GM12878 (cell line): ENCODE data around the gene OLFML2A. TPM values are rescaled to one million over a fixed set of nuclear protein-coding genes. Genes with fewer than 3 reads are reported as not detected.

ENCODE experiments used
- ATAC-seq: fragments of 200-7000 bp; cut with Tn5 transposase; 3 replicates; pipeline ENCODE4 v1.9.1; 2020; ENCODE audit warnings: mild to moderate bottlenecking, moderate library complexity
- BruUV-seq: library from RNA; stranded (reverse); fragments of 400-500 nt; replicated peaks from 2 replicates; lab custom pipeline; 2021; lab: Mats Ljungman, UMichigan
- CTCF ChIA-PET: fragments of 300-600 bp; sonication (Branson Sonifier 250); formaldehyde crosslinking; extraction: SDS; loops from one replicate; lab custom pipeline; 2021; ENCODE audit warnings: inconsistent platforms; lab: Yijun Ruan, JAX
- POLR2A ChIA-PET: fragments of 350-600 bp; formaldehyde crosslinking; extraction: SDS; loops from one replicate; lab custom pipeline; 2021; ENCODE audit warnings: inconsistent platforms; lab: Charles Lee
- RAD21 ChIA-PET: fragments of 300-600 bp; sonication (Branson Sonifier 250); formaldehyde crosslinking; loops from one replicate; lab custom pipeline; 2023; ENCODE audit warnings: antibody characterized with exemption; ENCODE audit not compliant: unreplicated experiment; lab: Charles Lee
- SMC1A ChIA-PET: fragments of 300-600 bp; sonication (Branson Sonifier 250); formaldehyde crosslinking; loops from one replicate; lab custom pipeline; 2023; ENCODE audit not compliant: unreplicated experiment, uncharacterized antibody; lab: Charles Lee
- DNase-seq: peaks from one replicate; pipeline ENCODE4 v3.0.0-alpha.2; 2011; ENCODE audit warnings: low read depth, low spot score
- FAIRE-seq: peaks from 3 replicates; lab custom pipeline; 2011; peaks lifted over from hg19 to GRCh38; lab: Jason Lieb, UNC
- H2AFZ ChIP-seq: 2 replicates; pipeline ENCODE4 v1.6.0; 2011; ENCODE audit warnings: low read depth, low read length, control low read depth; ENCODE audit not compliant: control insufficient read depth
- H3K27ac ChIP-seq: 2 replicates; pipeline ENCODE4 v1.5.1; 2011; ENCODE audit warnings: control low read depth; ENCODE audit not compliant: control insufficient read depth, insufficient read depth
- H3K27me3 ChIP-seq, 2 experiments: replicated peaks in 1 of 2; 2 replicates each; pipeline versions ENCODE4 v1.6.0 to v1.6.1; 2011; ENCODE audit warnings: low read length in 1 of 2; ENCODE audit not compliant: control insufficient read depth in 2 of 2, insufficient read depth in 2 of 2
- H3K36me3 ChIP-seq, 2 experiments: 2 replicates each; pipeline ENCODE4 v1.5.1; 2011; ENCODE audit warnings: low read length in 1 of 2; ENCODE audit not compliant: control insufficient read depth in 2 of 2, insufficient read depth in 2 of 2
- H3K4me1 ChIP-seq: 2 replicates; pipeline ENCODE4 v1.6.1; 2011; ENCODE audit warnings: mild to moderate bottlenecking, low read length, moderate library complexity, mixed read lengths; ENCODE audit not compliant: control insufficient read depth, insufficient read depth
- H3K4me2 ChIP-seq: 2 replicates; pipeline ENCODE4 v1.6.0; 2011; ENCODE audit warnings: control low read depth; ENCODE audit not compliant: control insufficient read depth, insufficient read depth
- H3K4me3 ChIP-seq: fragments of 200-600 bp; sonication (generic); 2 replicates; pipeline ENCODE4 v1.5.1; 2016
- H3K79me2 ChIP-seq: 2 replicates; pipeline ENCODE4 v1.6.0; 2011; ENCODE audit warnings: low read length; ENCODE audit not compliant: control insufficient read depth, insufficient read depth
- H3K9ac ChIP-seq: 2 replicates; pipeline ENCODE4 v1.8.0; 2011; ENCODE audit warnings: low read length, control low read depth, mixed read lengths; ENCODE audit not compliant: control insufficient read depth, insufficient read depth
- H3K9me3 ChIP-seq: replicated peaks from 3 replicates; pipeline ENCODE4 v1.5.1; 2011; ENCODE audit warnings: mild to moderate bottlenecking, low read length; ENCODE audit not compliant: control insufficient read depth, insufficient read depth
- H4K20me1 ChIP-seq: 2 replicates; pipeline ENCODE4 v1.6.0; 2011; ENCODE audit not compliant: control insufficient read depth, insufficient read depth
- BACH1 ChIP-seq: fragments of 450-650 bp; IDR thresholded peaks from 2 replicates; pipeline ENCODE4 v1.6.1; 2017; ENCODE audit warnings: mild to moderate bottlenecking, borderline replicate concordance
- CBFB ChIP-seq: IDR thresholded peaks from 2 replicates; pipeline ENCODE4 v1.6.1; 2016; ENCODE audit warnings: antibody characterized with exemption, low read depth
- E4F1 ChIP-seq: fragments of 450-650 bp; IDR thresholded peaks from 2 replicates; pipeline ENCODE4 v1.6.1; 2018; ENCODE audit warnings: borderline replicate concordance, mild to moderate bottlenecking; ENCODE audit not compliant: partially characterized antibody
- MYC ChIP-seq: IDR thresholded peaks from 2 replicates; pipeline ENCODE4 v1.6.1; 2011; ENCODE audit warnings: mild to moderate bottlenecking, low read length, moderate library complexity, inconsistent platforms; ENCODE audit not compliant: insufficient read depth, insufficient replicate concordance, insufficient read length, severe bottlenecking
- POLR2AphosphoS2 ChIP-seq: IDR thresholded peaks from 2 replicates; pipeline ENCODE4 v1.6.1; 2011; ENCODE audit warnings: low read depth, mild to moderate bottlenecking, low read length, improper control_type of control experiment, moderate library complexity
- RCOR1 ChIP-seq: conservative IDR thresholded peaks from 2 replicates; pipeline ENCODE4 v1.6.1; 2012; ENCODE audit warnings: low read depth, low read length, improper control_type of control experiment
- TBL1XR1 ChIP-seq: IDR thresholded peaks from 2 replicates; pipeline ENCODE4 v1.6.1; 2012; ENCODE audit warnings: low read depth, low read length, improper control_type of control experiment
- WGBS: methylation state at CpG from one replicate; pipeline ENCODE4 v1.1.6; 2016; ENCODE audit warnings: low lambda C conversion rate; ENCODE audit not compliant: insufficient replicate concordance, insufficient coverage; ENCODE audit errors: missing lambda C conversion rate; 5-methylcytosine and 5-hydroxymethylcytosine counted together
- in situ Hi-C: fragments of 300-500 bp; cut with MboI; formaldehyde crosslinking; loops from 9 replicates; pipeline ENCODE4 v1.14.3; 2018; ENCODE audit warnings: mixed read lengths
- intact Hi-C: fragments of 100-400 bp; cut with micrococcal nuclease; formaldehyde crosslinking; loops from one replicate; pipeline ENCODE4 v1.14.2; 2022; ENCODE audit not compliant: unreplicated experiment
- polyA plus RNA-seq, 11 experiments: library from polyadenylated mRNA; depleted of rRNA in 4 of 11; unstranded in 6 of 11; stranded (reverse) in 5 of 11; fragments of >200 nt; fragmentation: Nextera tagmentation in 4 of 11; fragmentation: Illumina TruSeq in 1 of 11; extraction: Ambion mirVana in 4 of 11; extraction: Trizol in 1 of 11; gene quantifications; 1 replicate in 1 of 11; 2 replicates in 10 of 11; pipeline versions ENCODE4 v1.2.1 to v1.2.3, GENCODE V29; 2011 to 2016; ENCODE audit warnings: inconsistent platforms in 2 of 11, missing spikeins in 2 of 11, low read depth in 1 of 11
- total RNA-seq, 4 experiments: library from RNA; depleted of rRNA in 3 of 4; stranded (reverse); fragments of >200 nt in 3 of 4; fragmentation: Illumina TruSeq in 1 of 4; extraction: Trizol in 1 of 4; gene quantifications; 2 replicates each; pipeline versions ENCODE4 v1.2.1 to v1.2.3, GENCODE V29; 2013 to 2021
- TF ChIP-seq, protein P1 (sequence below): fragments of 450-650 bp; IDR thresholded peaks from 2 replicates; pipeline ENCODE4 v1.6.1; 2017; ENCODE audit warnings: antibody characterized with exemption, mild to moderate bottlenecking, moderate library complexity
- TF ChIP-seq, protein P2 (sequence below): fragments of 450-650 bp; IDR thresholded peaks from 2 replicates; pipeline ENCODE4 v1.6.1; 2018; ENCODE audit warnings: mild to moderate bottlenecking, low read depth, moderate library complexity; ENCODE audit not compliant: partially characterized antibody
- TF ChIP-seq, protein P3 (sequence below): fragments of 450-650 bp; formaldehyde crosslinking; IDR thresholded peaks from 2 replicates; pipeline ENCODE4 v1.5.0; 2022; ENCODE audit warnings: mild to moderate bottlenecking, missing genetic modification characterization

OLFML2A gene
- total and polyA plus RNA-seq, 10 of the 15 experiments (the other 5 are each of a cell fraction or from before 2014, with no cell fraction given) = 0.02 to 0.13 (median 0.10) TPM; not detected in 4

GRCh38 chr9:124854822-124855221 is 77.9 kb downstream of the OLFML2A start:
- SMC1A ChIA-PET = interaction anchor here (0.6 to 12.1 kb wide), 5 partner anchors 39 to 617 kb away, joined by 3 to 233 read pairs (median 8); partner anchors contain the start of genes NR6A1 and OLFML2A
- no peak overlapping the region for H3K4me3 ChIP-seq
- ATAC-seq (no peak), DNase-seq (no peak), FAIRE-seq (no peak)
- peaks cover 20% of the 10 kb centered on the region for H3K79me2 ChIP-seq
- RAD21 ChIA-PET = interaction anchor here (1.0 to 9.5 kb wide), 5 partner anchors 16 to 82 kb away, joined by 3 to 180 read pairs (median 6); partner anchors contain the start of genes NR6A1 and OLFML2A
- no peak overlapping the region for H2AFZ ChIP-seq
- no peak overlapping the region for H3K9ac ChIP-seq
- intact Hi-C loops = loop anchor here (1.0 to 5.0 kb wide), 2 partner anchors 39 to 238 kb away; no protein-coding TSS in a partner anchor
- in situ Hi-C loops = loop anchor here (5.0 to 25.0 kb wide), 3 partner anchors 83 to 1943 kb away; partner anchors contain the start of genes NR6A1, RC3H2 and ZBTB6
- H3K27ac ChIP-seq = no peak overlapping the region
- WGBS = 72% methylated on average over 7 of the region's 7 CpGs
- H4K20me1 ChIP-seq = peaks cover 10% of the 10 kb centered on the region
- no TSS peak for BruUV-seq
- no peaks in the 10 kb centered on the region for H3K27me3 ChIP-seq
- H3K4me1 ChIP-seq = peaks cover 11% of the 10 kb centered on the region
- POLR2A ChIA-PET = interaction anchor here (0.6 to 1.4 kb wide), 4 partner anchors 31 to 84 kb away, joined by 3 to 4 read pairs (median 4); partner anchors contain the start of gene NR6A1
- H3K4me2 ChIP-seq = no peak overlapping the region
- CTCF ChIA-PET = interaction anchor here (0.9 to 26.5 kb wide), 8 partner anchors 13 to 517 kb away, joined by 3 to 575 read pairs (median 36); partner anchors contain the start of genes NR6A1 and OLFML2A
- peaks cover 23 to 27% of the 10 kb centered on the region in 2 experiments; a peak in 3 of 4 replicates for H3K36me3 ChIP-seq
- no peaks in the 10 kb centered on the region for H3K9me3 ChIP-seq
- TF ChIP-seq MYC (no peak), TBL1XR1 (no peak), POLR2AphosphoS2 (no peak), RCOR1 (no peak), E4F1 (no peak), BACH1 (no peak), CBFB (no peak)
- TF ChIP-seq, protein P1, sequence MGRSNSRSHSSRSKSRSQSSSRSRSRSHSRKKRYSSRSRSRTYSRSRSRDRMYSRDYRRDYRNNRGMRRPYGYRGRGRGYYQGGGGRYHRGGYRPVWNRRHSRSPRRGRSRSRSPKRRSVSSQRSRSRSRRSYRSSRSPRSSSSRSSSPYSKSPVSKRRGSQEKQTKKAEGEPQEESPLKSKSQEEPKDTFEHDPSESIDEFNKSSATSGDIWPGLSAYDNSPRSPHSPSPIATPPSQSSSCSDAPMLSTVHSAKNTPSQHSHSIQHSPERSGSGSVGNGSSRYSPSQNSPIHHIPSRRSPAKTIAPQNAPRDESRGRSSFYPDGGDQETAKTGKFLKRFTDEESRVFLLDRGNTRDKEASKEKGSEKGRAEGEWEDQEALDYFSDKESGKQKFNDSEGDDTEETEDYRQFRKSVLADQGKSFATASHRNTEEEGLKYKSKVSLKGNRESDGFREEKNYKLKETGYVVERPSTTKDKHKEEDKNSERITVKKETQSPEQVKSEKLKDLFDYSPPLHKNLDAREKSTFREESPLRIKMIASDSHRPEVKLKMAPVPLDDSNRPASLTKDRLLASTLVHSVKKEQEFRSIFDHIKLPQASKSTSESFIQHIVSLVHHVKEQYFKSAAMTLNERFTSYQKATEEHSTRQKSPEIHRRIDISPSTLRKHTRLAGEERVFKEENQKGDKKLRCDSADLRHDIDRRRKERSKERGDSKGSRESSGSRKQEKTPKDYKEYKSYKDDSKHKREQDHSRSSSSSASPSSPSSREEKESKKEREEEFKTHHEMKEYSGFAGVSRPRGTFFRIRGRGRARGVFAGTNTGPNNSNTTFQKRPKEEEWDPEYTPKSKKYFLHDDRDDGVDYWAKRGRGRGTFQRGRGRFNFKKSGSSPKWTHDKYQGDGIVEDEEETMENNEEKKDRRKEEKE = no peak
- TF ChIP-seq, protein P2, sequence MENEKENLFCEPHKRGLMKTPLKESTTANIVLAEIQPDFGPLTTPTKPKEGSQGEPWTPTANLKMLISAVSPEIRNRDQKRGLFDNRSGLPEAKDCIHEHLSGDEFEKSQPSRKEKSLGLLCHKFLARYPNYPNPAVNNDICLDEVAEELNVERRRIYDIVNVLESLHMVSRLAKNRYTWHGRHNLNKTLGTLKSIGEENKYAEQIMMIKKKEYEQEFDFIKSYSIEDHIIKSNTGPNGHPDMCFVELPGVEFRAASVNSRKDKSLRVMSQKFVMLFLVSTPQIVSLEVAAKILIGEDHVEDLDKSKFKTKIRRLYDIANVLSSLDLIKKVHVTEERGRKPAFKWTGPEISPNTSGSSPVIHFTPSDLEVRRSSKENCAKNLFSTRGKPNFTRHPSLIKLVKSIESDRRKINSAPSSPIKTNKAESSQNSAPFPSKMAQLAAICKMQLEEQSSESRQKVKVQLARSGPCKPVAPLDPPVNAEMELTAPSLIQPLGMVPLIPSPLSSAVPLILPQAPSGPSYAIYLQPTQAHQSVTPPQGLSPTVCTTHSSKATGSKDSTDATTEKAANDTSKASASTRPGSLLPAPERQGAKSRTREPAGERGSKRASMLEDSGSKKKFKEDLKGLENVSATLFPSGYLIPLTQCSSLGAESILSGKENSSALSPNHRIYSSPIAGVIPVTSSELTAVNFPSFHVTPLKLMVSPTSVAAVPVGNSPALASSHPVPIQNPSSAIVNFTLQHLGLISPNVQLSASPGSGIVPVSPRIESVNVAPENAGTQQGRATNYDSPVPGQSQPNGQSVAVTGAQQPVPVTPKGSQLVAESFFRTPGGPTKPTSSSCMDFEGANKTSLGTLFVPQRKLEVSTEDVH = no peak
- TF ChIP-seq, protein P3, sequence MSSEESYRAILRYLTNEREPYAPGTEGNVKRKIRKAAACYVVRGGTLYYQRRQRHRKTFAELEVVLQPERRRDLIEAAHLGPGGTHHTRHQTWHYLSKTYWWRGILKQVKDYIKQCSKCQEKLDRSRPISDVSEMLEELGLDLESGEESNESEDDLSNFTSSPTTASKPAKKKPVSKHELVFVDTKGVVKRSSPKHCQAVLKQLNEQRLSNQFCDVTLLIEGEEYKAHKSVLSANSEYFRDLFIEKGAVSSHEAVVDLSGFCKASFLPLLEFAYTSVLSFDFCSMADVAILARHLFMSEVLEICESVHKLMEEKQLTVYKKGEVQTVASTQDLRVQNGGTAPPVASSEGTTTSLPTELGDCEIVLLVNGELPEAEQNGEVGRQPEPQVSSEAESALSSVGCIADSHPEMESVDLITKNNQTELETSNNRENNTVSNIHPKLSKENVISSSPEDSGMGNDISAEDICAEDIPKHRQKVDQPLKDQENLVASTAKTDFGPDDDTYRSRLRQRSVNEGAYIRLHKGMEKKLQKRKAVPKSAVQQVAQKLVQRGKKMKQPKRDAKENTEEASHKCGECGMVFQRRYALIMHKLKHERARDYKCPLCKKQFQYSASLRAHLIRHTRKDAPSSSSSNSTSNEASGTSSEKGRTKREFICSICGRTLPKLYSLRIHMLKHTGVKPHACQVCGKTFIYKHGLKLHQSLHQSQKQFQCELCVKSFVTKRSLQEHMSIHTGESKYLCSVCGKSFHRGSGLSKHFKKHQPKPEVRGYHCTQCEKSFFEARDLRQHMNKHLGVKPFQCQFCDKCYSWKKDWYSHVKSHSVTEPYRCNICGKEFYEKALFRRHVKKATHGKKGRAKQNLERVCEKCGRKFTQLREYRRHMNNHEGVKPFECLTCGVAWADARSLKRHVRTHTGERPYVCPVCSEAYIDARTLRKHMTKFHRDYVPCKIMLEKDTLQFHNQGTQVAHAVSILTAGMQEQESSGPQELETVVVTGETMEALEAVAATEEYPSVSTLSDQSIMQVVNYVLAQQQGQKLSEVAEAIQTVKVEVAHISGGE (CRISPR knock-in tag) = no peak
